ENCODE data around the gene PLA2G4C.
"Not testable (repeated sequence)": the region's sequence is repeated elsewhere in the genome, so short reads cannot be mapped to it uniquely, and the experiment has no call there.

Gene PLA2G4C

DNA sequence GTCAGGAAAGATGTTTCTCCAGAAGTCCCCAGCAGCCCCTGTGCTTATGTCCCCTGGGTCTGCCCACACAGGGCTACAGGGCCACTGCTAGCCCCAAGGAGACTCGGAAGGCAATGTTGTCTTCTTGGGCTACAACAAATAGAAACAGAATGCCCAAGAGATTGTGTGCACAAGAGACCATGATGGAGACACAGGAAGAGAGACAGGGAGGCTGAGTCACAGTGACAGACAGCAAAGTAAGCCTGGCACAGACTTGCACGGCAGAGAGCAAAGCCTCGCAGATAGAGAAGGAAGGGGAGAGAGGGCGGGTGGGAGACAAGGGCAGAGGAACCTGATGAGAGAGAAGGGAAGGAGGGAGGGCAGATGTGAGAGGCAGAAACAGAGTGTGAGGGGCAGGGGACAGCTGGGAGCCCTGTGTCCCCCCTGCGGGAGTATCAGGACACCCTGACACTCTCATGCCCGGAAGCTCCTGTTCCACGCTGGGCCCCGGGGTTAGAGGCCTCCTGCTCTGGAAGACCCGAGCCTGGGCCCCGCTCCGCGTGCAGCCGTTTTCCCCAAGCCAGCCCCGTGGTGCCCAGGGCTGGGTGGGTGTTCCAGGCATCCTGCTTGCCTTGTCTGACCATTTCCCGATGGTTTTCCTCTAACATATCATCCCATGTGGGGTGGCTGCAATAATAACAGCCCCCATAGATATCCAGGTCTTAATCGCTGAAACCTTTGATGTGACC lies 2.7 kb upstream of the PLA2G4C start:
- DNase-seq (ENCODE audit: low read depth in 2 of 2, low spot score in 1 of 2): no peak

DNA sequence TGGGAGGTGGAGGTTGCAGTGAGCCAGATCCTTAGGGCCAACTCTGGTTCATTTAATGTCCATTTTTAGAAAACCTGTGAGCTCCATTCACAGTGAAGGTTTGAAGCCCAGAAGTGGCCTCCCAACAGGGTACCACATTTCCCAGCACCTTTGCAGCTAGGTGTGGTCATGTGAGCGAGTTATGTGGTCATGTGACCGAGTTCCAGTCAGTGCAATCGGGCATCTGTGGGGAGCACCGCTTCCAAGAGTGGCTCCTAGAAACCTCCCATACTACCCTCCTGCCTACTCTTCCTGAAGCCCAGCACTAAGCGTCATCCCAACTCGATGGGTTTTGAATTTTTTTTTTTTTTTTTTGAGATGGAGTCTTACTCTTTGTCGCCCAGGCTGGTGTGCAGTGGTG lies 663 bp upstream of the PLA2G4C start:
- no peak for DNase-seq (ENCODE audit: low read depth in 2 of 2, low spot score in 1 of 2)

DNA sequence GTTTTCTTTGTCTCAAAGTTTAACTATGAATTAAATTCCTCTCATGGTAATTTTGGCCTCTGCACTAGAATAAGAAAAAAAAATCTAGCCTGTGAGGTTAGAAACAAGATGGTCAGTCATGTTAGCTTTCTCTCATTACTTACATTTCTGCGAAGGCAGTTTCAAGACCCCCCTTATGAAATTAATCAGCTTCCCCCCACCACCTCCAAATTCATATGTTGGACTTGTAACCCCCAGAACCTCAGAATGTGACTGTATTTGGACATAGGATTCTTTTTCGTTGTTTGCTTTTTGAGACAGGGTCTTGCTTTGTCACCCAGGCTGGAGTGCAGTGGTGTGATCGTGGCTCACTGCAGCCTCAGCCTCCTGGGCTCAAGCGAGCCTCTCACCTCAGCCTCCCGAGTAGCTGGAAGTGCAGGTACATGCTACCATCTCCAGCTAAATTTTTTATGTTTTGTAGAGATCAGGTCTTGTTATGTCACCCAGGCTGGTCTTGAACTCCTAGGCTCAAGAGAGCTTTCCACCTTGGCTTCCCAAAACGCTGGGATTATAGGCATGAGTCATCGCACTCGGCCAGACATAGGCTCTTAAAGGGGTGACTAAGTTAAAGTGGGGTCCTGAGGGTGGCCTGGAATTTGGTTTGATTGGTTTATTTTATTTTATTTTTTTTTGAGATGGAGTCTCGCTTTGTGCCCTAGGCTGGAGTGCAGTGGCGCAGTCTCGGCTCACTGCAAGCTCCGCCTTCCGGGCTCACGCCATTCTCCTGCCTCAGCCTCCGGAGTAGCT lies 1.4 kb downstream of the PLA2G4C start:
- no peak for DNase-seq (ENCODE audit: low read depth in 2 of 2, low spot score in 1 of 2)

DNA sequence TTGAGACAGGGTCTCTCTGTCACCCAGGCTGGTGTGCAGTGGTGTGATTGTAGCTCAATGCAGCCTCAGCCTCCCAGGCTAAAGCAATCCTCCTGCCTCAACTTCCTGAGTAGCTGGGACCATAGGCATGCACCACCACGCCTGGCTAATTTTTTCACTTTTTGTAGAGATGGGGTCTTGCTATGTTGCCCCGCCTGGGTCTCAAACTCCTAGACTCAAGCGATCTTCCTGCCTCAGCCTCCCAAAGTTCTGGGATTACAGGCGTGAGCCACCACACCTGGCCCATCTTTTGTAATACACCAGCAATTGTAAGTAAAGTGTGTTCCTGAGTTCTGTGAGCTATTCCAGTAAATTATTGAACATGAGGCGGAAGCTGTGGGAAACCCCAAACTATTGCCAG lies 6.7 kb downstream of the PLA2G4C start:
- DNase-seq (ENCODE audit: low read depth in 2 of 2, low spot score in 1 of 2): no peak

DNA sequence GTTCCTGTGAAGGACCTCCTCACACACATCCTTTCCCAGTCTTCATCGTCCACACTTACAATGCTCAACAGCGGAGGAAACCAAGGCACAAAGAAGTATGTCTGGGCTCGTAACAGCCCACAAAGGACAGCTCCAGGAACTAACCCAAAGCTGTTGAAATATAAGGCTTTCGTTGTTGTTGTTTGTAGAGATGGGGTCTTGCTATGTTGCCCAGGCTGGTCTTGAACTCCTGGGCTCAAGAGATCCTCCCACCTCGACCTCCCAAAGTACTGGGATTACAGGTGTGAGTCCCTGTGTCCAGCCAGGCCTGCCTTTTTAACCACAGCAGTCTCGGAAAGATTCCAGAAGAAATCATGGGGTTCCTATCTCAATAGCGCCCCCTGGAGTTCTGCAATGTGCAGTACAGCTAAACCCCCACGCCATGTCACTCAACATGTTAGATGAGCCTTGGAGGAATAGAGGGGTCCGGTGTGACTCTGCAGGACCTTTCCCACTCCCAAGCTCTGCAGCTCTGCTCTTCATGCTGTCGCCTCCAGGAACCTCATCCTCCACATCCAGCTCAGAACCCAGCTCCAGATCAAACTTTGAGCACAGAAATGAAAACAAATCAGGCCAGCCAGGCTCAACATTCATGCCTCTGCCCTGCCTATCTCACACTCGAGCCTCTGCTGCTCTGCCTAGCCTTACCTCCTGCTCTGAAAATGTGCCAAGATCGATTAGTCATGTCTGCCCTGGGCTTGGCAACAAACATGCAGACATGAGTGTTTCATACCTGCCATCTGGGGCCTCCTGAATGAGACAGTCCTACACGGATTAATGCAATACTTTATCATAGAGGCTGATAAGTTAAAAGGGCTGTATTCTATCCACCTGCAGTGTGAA lies 7.5 kb downstream of the PLA2G4C start:
- no peak for DNase-seq (ENCODE audit: low read depth in 2 of 2, low spot score in 1 of 2)

DNA sequence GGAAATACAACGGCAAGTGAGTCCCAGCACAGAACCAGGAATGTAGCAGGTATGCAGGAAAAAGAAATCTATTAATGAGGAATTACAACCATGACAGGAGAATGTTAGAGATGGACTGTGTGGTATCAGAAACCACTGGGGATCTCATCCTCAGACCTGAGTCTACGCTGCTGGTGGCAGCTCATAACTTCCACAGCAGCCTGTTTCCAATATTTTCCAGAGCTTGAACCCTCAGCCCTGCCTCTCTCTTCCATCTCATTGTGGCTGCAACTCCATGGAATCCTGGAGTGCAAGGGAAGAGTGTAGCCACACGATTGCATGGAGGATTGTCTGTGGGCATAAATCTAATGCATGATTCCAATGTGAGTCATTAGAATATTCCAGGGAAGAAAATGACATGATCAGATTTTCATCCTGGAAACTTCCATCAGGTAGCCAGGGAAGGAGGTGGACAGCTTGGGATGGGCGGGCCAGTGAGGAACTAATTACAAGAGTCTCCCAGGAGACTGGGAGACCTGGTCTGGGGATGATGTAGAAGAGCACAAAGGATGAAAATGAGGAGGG lies 14.9 kb downstream of the PLA2G4C start:
- DNase-seq (ENCODE audit: low read depth in 2 of 2, low spot score in 1 of 2): no peak

DNA sequence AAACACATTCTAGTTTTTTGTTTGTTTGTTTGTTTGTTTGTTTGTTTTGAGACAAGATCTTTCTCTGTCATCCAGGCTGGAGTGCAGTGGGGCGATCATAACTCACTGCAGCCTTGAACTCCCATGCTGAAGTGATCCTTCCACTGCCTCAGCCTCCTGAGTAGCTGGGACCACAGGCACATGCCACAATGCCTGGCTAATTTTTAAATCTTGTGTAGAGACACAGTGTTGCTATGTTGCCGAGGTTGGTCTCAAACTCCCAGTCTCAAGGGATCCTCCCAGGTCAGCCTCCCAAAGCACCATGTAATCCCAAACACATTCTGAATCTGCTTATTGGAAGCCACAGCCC lies 15.8 kb downstream of the PLA2G4C start:
- DNase-seq (ENCODE audit: low read depth in 2 of 2, low spot score in 1 of 2): no peak

DNA sequence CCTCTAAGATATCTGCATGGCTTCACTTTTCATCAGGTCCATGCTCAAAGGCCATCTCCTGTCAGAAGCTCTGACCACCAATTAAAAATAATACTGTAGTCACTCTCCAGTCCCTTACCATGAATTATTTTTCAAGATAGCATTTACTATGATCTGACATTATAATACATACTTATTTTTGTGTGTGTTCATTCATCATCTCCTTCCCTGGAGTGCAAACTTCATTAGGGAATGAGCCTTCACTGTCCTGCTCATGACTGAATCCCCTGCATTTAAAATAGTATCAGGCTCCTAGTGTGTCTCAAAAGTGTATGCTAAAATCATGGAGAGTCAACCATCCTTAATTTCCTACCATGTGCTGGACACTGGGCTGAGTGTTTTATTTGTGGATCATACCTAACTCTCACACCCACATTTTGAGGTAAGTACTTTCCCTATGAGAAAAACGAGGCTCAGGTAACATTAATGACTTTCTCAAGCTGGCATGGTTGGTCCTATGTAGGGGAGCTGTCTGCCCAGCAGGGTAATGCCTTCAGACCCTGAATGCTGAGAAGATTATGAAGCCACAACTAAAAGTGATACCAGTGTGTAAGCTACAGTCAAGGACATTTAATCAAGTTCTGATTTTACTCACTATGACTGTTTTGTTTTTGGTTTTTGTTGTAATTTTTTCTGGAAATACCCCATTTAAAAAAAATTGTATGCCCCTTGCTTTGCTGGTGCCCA lies 16.3 kb downstream of the PLA2G4C start:
- DNase-seq (ENCODE audit: low read depth in 2 of 2, low spot score in 1 of 2): no peak

DNA sequence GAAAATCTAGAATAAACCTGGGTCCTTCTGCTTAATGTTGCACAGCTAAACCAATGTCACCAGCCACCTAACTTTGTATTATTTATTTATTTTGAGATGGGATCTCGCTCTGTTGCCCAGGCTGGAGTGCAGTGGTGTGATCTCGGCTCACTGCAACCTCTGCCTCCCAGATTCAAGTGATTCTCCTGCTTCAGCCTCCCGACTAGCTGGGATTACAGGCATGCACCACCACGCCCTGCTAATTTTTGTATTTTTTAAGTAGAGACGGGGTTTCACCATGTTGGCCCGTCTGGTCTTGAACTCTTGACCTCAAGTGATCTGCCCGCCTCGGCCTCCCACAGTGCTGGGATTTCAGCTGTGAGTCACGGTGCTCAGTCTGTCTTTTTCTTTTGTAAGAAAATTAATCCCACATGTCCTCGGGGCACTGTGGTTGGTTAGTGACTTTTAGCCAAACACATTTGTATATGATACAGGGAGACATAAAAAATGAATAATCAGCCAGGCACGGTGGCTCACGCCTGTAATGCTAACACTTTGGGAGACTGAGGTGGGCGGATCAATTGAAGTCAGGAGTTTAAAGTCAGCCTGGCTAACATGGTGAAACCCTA lies 19.4 kb downstream of the PLA2G4C start:
- DNase-seq (ENCODE audit: low read depth in 2 of 2, low spot score in 1 of 2): not testable (repeated sequence)

DNA sequence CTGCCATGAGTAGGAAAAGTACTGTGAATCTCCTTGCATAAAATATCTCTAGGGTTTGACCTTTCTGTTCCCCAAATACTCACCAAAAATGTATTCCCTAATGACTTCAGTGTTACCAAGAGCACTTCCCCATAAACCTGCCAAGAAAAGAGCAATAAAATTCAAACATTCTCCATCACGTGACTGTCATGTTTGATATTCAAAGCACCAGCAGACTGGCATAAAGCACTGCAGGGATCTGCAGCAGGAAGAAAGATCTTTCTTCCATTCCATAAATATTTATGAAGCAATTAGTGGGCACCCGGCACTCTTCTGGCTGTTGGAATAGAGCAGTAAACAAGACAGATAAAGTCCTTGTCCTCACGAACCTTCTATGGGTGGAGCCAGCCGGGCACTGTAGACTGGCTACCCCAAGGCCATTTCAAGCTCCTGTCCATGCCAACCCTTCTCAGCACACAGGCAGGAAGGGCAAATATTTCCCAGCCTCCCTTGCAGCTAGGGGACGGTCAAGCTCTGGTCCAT lies 20.3 kb downstream of the PLA2G4C start:
- DNase-seq (ENCODE audit: low read depth in 2 of 2, low spot score in 1 of 2): no peak

DNA sequence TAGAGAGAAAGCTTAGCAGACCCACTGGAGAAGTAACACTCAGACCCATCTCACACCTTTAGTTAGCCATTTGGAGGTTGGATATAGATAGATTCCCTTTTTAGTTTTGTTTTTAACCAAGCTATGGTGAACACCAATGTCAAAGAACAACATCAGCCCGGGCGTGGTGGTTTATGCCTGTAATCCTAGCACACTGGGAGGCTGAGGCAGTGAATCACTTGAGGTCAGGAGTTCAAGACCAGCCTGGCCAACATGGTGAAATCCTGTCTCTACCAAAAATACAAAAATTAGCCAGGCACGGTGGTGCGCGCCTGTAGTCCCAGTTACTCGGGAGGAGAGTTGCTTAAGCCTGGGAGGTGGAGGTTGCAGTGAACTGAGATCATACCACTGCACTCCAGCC lies 21.6 kb downstream of the PLA2G4C start:
- DNase-seq (ENCODE audit: low read depth in 2 of 2, low spot score in 1 of 2): not testable (repeated sequence)

DNA sequence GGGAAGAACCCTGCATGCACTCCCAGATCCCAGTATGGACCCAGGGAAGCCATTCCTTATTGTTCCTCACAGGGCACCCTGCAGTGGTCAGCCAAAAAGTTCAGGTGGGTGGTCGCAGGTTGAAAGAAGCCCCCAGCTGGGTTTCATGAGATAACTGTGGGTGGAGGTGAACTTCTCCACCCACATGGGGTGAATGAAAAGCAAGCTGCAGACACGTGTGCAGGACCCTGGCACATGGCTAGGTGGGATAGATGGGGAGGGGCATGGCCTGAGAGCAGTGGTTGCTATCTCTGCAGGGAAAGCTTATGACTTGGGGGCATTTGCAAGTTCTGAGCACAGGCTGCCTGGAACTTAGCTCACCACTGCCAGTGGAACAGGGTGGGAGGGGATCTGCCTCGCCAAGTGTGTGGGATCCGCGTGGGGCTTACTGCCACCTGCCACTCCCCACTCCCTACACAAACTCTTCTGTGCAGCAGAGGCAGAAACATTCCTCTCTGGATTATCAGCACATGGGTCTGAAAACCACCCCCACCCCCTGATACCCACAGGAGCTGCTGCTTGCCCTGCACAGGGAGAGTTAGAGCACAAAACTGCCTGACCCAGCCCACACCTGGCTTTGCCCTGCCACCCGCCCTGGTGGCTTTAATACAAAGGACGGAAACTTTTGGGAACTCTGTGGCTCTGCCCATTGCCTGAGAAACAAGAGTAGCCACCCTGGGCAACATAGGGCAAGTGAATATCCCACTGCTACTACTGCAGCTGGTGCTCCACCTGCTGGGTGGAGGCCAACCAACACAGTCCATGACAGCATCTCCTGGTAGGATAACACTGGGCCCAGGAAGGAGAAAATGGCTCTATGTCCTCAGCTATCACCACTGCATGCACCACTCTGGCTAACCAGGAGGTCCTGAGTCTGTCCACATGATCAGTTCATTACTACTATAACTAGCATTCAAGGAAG lies 24.4 kb downstream of the PLA2G4C start:
- DNase-seq (ENCODE audit: low read depth in 2 of 2, low spot score in 1 of 2): no peak

DNA sequence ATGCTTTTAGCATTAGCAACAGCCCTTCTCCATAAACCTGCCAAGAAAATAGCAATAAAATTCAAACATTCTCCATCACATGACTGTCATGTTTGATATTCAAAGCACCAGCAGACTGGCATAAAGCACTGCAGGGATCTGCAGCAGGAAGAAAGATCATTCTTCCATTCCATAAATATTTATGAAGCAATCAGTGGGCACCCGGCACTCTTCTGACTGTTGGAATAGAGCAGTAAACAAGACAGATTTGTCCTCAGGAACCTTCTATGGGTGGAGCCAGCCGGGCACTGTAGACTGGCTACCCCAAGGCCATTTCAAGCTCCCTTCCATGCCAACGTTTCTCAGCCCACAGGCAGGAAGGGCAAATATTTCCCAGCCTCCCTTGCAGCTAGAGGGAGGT lies 25.5 kb downstream of the PLA2G4C start:
- no peak for DNase-seq (ENCODE audit: low read depth in 2 of 2, low spot score in 1 of 2)

DNA sequence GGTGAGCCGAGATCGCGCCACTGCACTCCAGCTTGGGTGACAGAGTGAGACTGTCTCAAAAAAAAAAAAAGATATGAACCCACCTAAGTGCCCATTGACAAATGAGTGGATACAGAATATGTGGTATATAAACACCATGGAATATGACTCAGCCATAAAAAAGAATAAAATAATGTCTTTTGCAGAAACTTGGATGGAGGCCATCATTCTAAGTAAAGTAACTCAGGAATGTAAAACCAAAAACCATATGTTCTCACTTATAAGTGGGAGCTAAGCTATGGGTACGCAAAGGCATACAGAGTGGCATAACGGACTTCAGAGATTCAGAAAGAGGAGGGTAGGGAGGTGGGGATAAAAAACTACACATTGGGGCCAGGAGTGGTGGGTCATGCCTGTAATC lies 29.5 kb downstream of the PLA2G4C start:
- DNase-seq (ENCODE audit: low read depth in 2 of 2, low spot score in 1 of 2): no peak

DNA sequence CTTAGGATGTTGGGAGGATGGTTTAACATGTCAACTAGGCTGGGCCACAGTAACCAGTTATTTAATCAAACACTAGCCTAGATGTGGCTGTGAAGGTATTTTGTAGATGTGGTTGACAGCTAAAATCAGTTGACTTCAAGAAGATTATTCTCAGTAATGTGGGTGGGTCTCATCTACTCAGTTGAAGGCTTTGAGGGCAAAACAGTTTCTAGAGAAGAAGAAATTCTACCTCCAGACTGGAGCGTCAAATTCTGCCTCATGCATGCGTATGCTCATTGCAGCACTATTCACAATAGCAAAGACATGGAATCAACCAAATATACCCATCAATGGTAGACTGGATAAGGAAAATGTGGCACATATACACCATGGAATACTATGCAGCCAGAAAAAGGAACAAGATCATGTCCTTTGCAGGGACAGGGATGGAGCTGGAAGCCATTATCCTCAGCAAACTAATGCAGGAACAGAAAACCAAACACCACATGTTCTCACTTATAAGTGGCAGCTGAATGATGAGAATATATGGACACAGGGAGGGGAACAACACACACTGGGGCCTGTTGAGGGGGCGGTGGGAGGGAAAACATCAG lies 40.3 kb downstream of the PLA2G4C start:
- not testable (repeated sequence) for DNase-seq (ENCODE audit: low read depth in 2 of 2, low spot score in 1 of 2)

DNA sequence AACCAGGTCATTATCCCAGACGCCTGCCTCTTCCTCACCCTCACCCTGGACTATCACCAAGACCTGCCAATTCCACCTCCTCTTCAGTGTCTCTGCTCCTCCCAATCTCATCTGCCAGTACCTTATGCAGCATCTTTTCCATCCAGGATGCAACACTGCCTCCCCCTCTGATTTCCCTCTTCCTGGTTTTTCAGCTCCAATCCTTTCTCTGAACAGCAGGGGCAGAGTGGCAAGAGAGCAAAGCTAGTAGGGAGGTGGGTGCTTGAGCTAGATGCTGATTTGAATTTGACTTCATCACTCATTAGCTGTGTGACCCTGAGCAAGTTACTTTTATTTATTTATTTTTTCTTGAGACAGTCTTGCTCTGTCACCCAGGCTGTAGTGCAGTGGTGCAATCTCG lies 41.2 kb downstream of the PLA2G4C start:
- DNase-seq (ENCODE audit: low read depth in 2 of 2, low spot score in 1 of 2): no peak

DNA sequence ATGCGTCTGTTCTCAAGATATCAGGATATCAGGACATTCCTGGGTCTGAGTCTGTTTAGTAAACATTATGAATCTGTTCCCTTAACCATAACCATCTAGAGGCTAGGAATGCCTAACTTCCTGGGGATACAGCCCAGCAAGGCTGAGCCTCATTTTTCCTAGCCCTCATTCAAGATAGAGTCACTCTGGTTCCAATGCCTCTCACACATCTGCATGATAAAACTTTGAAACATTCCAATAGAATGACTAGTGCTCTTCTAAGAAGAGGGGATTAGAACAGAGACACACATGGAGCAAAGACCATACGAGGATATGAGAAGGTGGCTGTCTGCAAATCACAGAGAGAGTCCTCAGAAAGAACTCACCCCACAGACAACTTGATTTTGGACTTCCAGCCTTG lies 46.1 kb downstream of the PLA2G4C start:
- DNase-seq (ENCODE audit: low read depth in 2 of 2, low spot score in 1 of 2): no peak
